Gastrocnemius medialis (tissue), 4 donors: ENCODE measurements around the gene LRCH4.

Experiments
- POLR2A ChIP-seq, 2 donors: fragments of 450-650 bp; IDR thresholded peaks; one replicate each; pipeline ENCODE4 v1.6.1; 2017; ENCODE audit warnings: antibody characterized with exemption in 2 of 2, mild to moderate bottlenecking in 2 of 2, moderate library complexity in 2 of 2
- TF ChIP-seq, protein P1 (sequence below), 5 experiments: fragments of 450-650 bp in 3 of 5; fragments of 200-600 bp in 2 of 5; sonication (generic) in 2 of 5; IDR thresholded peaks in 4 of 5; conservative IDR thresholded peaks in 1 of 5; 1 replicate in 4 of 5; 2 replicates in 1 of 5; pipeline ENCODE4 v1.5.1; 2016 to 2019; ENCODE audit warnings: antibody characterized with exemption in 5 of 5, mild to moderate bottlenecking in 3 of 5, moderate library complexity in 3 of 5

DNA sequence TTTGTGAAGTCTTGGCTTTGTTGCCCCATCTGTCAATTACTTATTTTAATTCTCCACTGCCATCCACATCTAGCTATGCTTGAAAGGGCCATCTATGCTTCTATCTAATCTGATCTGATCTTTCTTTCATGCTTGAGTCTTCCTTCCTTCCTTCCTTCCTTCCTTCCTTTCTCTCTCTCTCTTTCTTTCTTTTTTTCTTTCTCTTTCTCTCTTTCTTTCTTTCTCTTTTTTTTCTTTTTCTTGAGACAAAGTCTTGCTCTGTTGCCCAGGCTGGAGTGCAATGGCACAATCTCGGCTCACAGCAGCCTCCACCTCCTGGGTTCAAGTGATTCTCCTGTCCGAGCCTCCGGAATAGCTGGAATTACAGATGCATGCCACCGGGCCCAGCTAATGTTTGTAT is 44.1 kb upstream of the LRCH4 start:
- TF ChIP-seq, protein P1, sequence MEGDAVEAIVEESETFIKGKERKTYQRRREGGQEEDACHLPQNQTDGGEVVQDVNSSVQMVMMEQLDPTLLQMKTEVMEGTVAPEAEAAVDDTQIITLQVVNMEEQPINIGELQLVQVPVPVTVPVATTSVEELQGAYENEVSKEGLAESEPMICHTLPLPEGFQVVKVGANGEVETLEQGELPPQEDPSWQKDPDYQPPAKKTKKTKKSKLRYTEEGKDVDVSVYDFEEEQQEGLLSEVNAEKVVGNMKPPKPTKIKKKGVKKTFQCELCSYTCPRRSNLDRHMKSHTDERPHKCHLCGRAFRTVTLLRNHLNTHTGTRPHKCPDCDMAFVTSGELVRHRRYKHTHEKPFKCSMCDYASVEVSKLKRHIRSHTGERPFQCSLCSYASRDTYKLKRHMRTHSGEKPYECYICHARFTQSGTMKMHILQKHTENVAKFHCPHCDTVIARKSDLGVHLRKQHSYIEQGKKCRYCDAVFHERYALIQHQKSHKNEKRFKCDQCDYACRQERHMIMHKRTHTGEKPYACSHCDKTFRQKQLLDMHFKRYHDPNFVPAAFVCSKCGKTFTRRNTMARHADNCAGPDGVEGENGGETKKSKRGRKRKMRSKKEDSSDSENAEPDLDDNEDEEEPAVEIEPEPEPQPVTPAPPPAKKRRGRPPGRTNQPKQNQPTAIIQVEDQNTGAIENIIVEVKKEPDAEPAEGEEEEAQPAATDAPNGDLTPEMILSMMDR (IDR thresholded peaks at IDR 0.05 in 4 of 5, conservative IDR thresholded peaks at IDR 0.05 in 1 of 5), result no peak
- no peak for TF ChIP-seq POLR2A (IDR thresholded peaks at IDR 0.05)
